ENCODE results near the gene C2CD2.

C2CD2 gene

GRCh38 chr21:41929248-41929647 is 24.6 kb downstream of the C2CD2 start:
- no peak for DNase-seq

DNA sequence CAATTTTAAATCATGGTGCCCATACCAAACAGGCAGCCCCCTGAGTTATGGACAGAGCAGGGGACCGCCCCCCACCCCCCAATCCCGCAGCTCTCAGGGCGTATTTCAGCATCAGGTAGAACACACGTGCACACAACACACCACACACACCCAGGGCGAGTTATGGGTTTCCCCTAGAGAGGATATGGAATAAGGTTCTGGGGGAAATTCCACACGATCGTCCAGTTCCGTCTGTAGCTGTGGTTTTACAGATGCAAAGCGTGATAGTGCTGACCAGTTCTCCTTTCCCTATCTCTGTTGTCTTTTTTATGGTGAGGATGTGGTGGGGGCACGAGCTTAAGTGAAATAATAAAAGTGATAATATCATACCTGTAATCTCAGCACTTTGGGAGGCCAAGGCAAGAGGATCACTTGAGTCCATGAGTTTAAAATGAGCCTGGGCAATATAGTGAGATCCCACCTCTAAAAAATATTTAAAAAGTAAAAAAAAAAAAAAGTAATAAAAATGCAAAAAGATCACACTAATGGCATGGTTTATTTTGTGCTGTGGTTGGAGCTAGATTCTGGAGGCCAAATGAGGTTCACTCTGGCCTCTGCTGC is 25.1 kb downstream of the C2CD2 start:
- DNase-seq: no peak

- no peak for DNase-seq
These were observed 25.9 kb downstream of the C2CD2 start for GRCh38 chr21:41927727-41928409.

DNA sequence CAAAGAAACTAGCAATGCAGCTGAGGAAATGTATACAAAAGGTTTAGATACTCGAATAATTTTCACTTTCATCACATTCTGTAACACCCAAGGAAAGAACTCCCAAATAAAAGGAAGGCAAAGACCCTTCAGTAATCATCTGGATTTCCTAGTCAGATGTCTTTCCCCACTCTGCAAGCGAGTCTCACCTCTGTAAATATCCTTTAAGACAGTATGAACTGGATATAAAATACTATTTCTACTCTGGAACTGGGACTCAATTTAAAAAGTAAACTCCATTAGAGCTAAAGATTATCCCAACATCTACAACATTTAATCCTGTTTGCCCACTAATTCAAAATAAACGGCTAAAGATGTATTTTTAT is 27.0 kb downstream of the C2CD2 start:
- DNase-seq: no peak

DNA sequence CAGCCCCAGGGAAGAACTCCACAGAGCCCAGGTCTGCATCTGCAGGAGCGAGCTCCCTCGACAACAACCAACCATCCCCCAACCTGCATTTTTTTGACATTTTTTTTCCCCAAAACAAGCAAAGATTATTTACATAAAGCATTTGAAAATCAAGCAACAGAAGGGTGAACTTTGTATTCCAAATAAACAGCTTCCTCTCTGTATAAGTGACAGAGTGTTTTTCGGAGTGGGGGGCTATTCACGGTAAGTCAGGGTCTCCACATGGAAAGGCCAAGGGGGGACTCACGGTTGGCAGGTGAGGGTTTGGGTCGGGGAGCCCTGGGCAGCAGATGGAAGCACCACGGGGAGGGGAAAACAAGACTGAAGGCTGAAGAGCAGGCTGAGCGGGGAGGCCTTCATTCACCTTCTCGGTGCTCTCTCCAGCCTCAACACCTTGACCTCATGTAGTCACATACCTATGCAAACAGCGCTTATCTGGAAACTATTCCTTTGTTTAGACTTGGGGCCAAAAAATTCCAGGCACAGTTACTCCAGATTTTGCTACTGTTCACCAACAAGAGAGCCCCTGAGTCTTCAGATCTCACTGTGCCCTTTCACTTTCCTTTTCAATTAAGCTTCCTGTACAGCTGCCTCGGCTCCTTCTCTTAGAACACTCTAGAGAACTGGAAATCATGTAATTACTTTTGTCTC is 27.6 kb downstream of the C2CD2 start:
- no peak for DNase-seq

- DNase-seq: no peak
These were observed 28.1 kb downstream of the C2CD2 start for GRCh38 chr21:41925767-41926116.

DNA sequence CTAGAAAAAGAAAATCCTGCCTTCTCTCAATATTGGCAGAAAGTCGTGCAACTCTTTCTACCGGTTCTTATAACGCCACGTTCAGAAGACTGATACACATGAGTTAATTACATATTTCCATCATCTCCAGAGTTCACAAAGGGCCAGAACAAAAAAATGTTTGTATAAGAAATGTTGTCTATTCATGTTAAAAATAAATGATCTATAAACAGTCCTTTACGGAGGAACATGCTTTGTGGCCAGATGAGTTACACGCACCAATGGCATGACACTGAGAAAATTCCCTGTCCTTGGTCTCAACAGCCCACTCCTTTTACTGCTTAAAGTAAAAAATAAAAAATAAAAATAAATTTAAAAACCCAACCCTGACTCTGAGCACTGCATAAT is 29.5 kb downstream of the C2CD2 start:
- no peak for DNase-seq

- DNase-seq: no peak
These were observed 30.0 kb downstream of the C2CD2 start for GRCh38 chr21:41923631-41924367.

DNA sequence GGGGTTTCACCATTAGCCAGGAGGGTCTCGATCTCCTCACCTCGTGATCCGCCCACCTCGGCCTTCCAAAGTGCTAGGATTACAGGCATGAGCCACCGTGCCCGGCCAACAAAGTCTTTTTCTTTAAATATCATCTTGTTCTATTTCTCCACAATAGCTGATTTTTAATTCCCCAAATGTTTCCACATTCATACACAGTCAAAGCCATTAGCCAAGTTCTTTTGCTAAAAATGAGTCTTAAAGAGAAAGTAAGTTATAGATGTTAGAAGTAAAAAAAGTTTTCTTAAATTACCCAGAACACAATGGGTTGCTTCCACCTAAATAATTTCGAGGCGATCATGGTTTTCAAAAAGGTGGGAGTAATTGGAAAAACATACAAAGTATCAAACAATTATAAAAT is 30.6 kb downstream of the C2CD2 start:
- DNase-seq: no peak

GRCh38 chr21:41921021-41921420 is 32.8 kb downstream of the C2CD2 start:
- no peak for DNase-seq

- DNase-seq: no peak
These were observed 33.3 kb downstream of the C2CD2 start for GRCh38 chr21:41920476-41920875.

DNA sequence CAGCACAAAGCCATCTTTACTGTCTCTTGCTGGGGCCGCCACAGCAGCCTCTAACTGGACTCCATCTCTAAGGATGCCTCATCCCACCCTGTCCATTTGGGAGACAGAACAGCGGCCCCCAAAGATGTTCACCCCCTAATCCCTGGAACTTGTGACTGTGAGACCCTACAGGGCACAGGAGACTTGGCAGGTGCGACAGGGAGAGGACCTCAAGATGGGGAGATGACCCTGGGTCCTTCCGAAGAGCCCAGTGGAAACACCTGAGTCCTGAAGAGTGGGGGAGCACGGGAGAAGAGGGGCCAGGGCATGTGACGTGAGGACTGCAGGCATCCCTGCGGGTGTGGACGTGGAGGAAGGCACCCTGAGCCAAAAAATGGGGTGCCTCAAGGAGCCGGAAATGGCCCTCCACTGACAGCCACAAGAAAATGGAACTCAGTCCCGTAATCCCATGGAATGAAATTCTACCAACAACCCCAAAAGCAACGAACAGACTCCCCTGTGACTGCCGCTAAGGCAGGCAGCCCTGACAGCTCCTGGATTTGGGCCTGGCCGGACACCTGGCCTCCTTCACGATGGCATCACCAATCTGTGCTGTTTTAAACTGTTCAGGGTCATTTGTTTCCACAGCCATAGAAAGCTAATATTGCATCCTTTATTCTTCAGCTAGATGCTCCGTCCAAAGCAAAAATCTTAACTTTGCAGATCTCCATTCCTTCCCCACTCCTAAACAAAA is 34.0 kb downstream of the C2CD2 start:
- DNase-seq: no peak

DNA sequence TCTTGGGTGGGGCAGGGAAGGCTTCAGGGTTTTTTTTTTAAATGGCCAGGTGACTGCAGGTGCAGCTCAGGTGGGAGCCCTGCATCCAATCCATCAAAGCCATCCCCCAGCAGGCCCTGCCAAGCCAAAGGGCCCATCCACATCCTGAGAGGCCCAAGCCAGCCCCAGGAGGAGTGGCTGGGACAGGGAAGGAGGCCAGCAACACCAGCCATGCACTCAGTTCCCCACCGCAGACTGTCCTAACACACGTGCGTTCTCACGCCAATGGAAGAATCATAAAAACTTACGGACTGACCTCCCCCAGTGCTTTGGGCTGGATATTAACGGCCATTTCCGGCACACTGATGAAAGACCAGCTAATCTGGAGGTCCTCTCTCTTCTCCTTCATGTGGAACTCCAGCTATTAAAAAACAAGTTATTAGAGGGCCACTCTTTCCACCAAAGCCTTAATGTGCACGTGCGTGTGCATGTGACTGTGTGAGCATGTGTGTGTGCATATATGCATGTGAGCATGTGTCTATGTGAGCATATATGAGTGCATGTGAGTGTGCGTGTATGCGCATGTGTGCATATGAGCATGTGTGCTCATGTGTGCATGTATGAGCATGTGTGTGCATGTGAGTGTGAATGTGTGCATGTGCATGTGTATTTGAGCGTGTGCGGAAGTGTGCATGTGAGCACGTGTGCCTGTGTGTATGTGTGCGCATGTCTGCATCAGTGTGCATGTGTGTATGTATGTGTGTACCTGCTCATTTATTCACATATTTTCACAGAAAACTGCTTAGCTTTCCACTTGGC is 35.1 kb downstream of the C2CD2 start:
- DNase-seq: no peak

- DNase-seq: no peak
These were observed 36.3 kb downstream of the C2CD2 start for GRCh38 chr21:41917531-41917930.

DNA sequence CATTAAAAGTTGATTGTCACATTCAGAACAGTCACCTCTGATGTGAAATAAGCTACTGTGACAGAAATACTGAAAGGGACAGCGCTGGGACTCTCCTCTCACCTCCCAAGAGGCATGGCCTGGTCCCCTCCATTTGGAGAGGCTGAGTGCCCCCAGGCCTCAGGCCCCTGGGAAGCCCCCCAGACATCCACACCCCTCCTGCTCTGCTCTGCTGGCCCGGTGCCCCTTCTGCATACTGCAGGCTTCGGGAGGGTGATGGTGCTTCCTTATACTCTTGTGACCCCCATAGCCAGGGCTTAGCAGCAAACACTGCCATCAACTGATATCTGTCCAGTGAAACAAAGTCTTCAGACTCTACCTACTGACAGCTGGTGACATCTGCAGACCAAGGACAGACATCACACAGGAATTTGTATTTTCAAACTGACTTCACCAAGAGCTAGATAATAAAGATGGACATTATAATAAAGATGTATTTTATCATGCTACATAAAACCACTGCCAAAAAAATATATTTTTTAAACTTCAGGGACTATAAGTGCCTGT is 36.9 kb downstream of the C2CD2 start:
- no peak for DNase-seq

DNA sequence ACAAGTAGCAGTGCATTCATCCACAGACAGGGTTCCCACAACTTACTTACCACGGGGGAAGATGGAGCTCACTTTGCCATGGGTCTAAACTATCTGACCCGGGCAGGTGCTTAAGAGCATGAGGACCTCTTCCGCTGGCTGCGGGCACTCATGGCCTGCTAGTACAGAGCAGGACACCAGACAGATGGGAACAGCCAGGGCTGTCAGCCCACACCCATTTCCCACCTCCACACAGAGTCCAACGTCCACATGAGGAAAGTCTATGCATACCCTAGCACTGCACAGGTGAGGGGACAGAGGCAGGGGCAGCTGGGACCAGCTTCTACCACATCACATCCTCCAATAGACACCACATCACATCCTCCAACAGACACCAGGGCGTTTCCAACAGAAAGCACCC is 38.9 kb downstream of the C2CD2 start:
- no peak for DNase-seq

DNA sequence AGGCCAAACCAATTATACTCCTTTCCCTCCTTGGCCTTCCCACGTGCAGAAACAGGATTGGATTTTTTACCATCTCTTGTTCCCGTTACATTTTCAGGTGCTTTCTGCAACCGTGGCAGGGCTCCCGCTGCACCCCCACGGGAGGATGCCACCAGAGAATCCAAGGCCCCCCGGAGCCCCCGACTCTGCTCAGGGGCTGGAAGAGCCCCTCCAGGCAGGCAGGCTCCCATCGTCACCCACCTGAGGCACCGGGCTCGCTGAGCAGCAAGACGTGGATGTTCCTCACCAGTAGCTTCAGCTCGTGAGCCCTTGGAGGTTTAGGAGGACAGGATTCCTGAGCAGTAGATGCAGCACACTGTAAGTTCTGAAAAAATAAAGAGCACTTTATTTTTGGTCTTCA is 39.5 kb downstream of the C2CD2 start:
- no peak for DNase-seq

DNA sequence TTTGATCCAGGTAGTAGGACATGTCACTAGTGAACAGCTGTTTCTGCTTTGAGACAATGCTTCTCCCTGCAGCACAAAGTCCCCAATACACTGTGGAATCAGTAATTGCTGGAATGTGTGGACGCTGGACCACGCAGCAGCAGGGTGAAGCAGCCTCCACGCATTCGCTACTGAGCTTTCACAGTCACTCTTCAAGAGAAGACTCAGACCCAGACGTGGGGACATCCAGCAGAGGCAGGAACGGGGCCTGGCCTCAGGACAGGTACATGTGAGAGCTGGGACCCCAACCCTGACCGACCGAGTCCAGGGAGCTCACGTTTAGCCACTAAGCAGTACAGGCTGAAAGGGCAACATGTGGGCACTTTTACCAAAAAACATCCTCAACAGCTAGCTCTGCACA is 40.6 kb downstream of the C2CD2 start:
- DNase-seq: no peak

GRCh38 chr21:41908829-41909228 is 45.0 kb downstream of the C2CD2 start:
- no peak for DNase-seq

GRCh38 chr21:41907496-41908258 is 46.1 kb downstream of the C2CD2 start:
- DNase-seq: no peak

DNA sequence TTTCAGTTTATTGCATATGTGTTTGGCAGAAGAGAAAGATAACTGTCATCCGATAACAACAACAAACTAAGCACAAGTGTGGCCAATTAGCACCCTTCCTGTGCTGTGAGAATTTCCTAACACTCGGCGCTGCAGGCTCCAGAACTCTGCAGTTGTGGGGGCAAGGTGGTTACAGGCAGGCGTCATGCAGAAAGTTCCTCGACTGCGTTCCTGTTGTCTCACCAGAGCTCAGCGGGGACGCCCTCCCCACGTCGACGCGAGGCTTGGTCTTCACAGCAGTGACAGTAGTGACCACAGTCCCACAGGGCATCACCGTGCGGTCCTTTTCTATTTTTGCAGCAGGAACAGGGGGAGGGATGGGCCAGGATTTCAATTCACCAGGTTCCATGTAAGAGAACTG is 47.0 kb downstream of the C2CD2 start:
- DNase-seq: no peak

Data from effector CD8-positive, alpha-beta T cell (primary cell).